HG02973 (cell line): ENCODE results near the gene MEIOB.

ENCODE experiments used
- ATAC-seq: cut with Tn5 transposase; IDR thresholded peaks from one replicate; pipeline ENCODE4 v1.9.1; 2021; ENCODE audit warnings: moderate library complexity; ENCODE audit not compliant: unreplicated experiment

MEIOB gene

DNA sequence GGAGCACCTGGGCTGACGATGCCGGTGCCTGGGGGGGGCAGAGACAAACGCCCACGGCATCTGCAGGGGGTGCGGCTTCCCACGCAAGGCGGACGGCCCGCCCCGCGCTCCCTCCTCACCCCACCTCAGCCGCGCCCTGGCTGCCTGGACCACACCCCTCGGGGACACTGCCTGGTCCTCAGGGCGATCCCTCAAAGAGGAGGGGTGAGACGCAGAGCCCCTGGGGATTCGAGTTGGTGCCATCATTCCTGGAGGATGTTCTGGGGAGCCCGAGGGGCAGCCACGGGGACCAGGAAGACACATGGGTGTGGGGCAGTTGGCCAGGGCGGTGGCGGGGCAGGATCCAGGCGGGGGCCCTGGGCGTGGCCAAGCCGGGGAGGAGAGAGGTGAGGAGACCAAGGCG is 82.3 kb downstream of the MEIOB start:
- ATAC-seq, result no peak

DNA sequence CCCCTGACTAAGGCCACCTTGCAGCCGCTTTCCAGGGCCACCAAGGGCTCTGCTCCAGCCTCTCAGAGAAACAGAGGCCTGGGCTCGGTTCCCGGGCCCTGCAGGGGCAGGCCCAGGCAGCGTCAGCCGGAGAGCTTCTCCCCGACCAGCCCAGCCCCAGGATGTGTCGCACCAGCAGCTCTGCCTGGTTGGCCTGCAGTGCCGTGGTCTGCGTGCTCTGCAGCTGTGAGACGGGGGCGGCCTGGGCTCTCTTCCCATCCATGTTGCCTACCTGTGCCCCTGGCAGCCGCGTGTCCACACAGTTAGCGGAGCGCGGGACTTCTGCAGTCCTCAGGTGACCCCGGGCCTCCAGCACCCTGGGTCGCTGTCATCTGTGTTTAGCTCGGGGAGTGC is 83.3 kb downstream of the MEIOB start:
- no peak for ATAC-seq

DNA sequence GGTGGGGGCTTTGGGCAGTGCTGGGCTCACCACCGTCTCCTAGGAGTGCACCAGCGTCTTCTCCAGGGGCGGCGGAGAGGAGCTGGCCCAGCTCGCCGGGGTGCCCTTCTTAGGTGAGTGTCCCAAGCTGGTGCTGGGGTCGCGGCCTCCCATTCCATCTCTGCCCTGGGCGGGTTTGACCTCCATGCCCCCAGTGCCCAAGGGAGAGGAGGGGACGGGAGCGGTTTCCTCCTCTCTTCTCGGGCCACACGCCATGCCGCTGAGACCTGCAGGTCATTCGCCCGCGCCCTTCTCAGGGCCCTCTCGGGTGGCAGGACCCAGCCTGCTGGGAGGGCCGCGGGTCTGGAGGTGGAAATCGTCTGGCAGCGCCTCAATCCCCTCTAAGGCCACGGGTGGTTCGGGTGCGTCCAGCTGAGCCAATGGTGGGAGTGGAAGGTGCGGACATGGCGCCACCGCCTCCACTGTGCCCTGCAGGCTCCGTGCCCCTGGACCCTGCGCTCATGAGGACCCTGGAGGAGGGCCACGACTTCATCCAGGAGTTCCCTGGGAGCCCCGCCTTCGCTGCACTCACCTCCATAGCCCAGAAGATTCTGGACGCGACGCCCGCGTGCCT is 83.8 kb downstream of the MEIOB start:
- ATAC-seq, result no peak

DNA sequence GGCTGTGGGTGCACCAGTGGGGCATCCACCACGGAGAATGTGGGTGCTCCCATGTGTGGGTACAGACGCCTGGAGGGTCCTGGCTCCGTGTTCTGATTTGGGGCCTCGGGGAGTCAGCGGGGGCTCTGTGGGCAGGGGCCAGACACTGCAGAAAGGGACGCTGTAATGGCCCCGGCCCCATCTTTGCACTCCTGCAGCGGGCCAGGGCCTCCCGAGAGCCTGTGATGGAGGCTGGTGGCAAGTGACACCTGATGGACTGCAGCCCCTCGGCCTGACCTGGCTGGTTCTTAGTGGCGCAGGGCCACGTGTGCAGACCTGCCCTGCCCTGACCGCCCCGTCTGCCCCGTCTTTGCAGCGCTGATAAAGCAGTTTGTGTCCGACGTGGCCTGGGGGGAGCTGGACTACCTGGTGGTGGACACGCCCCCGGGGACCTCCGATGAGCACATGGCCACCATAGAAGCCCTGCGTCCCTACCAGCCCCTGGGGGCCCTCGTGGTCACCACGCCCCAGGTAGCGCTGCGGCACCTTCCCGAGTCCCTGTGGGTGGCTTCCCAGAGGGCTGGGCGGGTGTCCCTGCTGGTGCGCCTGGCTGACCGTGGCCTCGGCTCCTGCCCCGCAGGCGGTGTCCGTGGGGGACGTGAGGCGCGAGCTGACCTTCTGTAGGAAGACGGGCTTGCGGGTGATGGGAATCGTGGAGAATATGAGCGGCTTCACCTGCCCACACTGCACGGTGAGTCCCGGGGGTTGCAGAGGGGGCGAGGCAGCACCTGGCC is 84.5 kb downstream of the MEIOB start:
- no peak for ATAC-seq

GRCh38 chr16:1787056-1787321 is 85.0 kb downstream of the MEIOB start:
- ATAC-seq, result no peak

GRCh38 chr16:1786242-1787055 is 85.5 kb downstream of the MEIOB start:
- no peak for ATAC-seq

DNA sequence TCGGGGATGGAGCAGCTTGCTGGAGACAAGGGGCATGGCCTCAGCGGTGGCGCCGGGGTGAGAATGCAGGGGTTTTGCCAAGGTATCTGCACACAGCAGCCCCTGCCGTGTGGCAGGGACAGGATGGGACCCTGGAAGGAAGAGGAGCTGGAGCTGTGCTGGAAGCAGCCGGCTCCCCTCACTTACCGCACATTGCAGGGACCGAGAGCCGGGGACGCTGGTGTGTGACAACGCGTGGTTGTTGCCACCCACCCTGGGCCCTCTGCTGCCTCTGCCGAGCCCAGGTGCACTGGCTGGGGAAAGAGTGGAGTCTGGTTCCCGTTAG is 86.2 kb downstream of the MEIOB start:
- no peak for ATAC-seq

- no peak for ATAC-seq
Measured at GRCh38 chr16:1784977-1785845, 86.8 kb downstream of the MEIOB start.
